ENCODE data around the gene LCOR.
A peak's percentile ranks its signal among the peaks of the same experiment; 100 is the strongest.

Gene LCOR

DNA sequence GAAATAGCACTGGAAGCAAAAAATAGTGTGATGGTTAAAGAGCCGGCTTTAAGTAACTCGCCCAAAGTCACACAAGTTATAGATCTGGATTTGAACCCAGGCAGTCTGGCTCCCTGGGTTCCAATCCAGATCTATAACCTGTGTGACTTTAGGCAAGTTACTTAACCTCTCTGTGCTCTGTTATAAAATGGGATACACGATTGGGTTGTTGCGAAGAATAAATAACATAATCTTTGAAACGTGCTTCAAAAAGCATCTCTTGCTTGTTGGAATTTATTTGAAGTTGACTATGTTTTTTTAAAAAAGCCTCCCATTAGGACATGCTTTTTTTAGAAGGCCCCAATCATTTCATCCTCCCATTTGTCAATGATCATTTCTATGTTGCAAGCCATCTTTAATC lies 3.5 kb upstream of the LCOR start:
- no peak overlapping the region for H3K4me3 ChIP-seq (ENCODE audit: low read length)
- H3K27me3 ChIP-seq (ENCODE audit: insufficient read depth, low read length), result 0 out of 2 replicates have a peak, but pooled peaks cover 3% of the 10 kb centered on the region
- H3K4me1 ChIP-seq (ENCODE audit: insufficient read depth, low read length), result peaks cover 6% of the 10 kb centered on the region; the same call in 1 of the 2 replicates
- no peaks in the 10 kb centered on the region for H3K9me3 ChIP-seq (ENCODE audit: insufficient read depth, low read depth, low read length)
- H3K9ac ChIP-seq (ENCODE audit: low read depth, low read length), result no peak overlapping the region
- H3K27ac ChIP-seq (ENCODE audit: low read length), result no peak overlapping the region
- no peaks in the 10 kb centered on the region for H3K36me3 ChIP-seq (ENCODE audit: insufficient read depth, low read depth, low read length)

DNA sequence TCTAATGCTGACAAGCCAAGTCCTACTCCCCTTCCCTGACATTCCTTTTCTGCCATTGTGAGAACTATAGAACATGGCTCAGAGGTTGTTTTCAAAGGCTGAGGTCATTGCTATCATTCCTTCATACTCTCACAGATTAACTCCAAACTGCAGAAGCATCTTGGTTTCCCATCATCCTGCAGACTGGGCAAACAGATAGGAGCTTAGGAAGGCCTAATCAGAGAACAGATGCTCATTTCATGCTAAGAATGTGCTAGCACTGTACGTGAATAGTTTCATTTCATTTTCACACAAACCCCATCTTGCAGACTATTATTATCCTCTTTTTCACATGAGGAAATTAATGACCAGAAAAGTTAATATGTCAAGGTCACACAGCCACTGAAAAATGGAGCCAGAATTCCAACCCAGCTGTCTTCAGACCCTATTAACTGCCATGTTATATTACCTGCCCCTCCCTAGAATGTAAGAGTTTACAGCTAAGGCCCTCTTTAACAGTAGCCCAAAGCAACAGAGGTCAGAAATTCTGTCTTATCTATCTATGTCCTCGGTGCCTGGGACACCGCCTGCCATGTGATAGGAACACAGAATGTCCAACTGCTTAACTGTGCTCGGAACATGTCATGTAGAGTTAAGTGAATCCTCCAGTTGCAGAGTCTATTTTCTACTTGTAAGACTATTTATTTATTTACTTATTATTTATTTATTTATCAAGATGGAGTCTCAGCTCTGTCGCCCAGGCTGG lies 2.9 kb upstream of the LCOR start:
- no peak overlapping the region for H3K9ac ChIP-seq (ENCODE audit: low read depth, low read length)
- H3K36me3 ChIP-seq (ENCODE audit: insufficient read depth, low read depth, low read length), result no peaks in the 10 kb centered on the region
- H3K9me3 ChIP-seq (ENCODE audit: insufficient read depth, low read depth, low read length), result no peaks in the 10 kb centered on the region
- H3K4me1 ChIP-seq (ENCODE audit: insufficient read depth, low read length), result peaks cover 6% of the 10 kb centered on the region; the same call in 1 of the 2 replicates
- H3K4me3 ChIP-seq (ENCODE audit: low read length), result no peak overlapping the region
- H3K27ac ChIP-seq (ENCODE audit: low read length), result no peak overlapping the region
- 0 out of 2 replicates have a peak, but pooled peaks cover 3% of the 10 kb centered on the region for H3K27me3 ChIP-seq (ENCODE audit: insufficient read depth, low read length)

DNA sequence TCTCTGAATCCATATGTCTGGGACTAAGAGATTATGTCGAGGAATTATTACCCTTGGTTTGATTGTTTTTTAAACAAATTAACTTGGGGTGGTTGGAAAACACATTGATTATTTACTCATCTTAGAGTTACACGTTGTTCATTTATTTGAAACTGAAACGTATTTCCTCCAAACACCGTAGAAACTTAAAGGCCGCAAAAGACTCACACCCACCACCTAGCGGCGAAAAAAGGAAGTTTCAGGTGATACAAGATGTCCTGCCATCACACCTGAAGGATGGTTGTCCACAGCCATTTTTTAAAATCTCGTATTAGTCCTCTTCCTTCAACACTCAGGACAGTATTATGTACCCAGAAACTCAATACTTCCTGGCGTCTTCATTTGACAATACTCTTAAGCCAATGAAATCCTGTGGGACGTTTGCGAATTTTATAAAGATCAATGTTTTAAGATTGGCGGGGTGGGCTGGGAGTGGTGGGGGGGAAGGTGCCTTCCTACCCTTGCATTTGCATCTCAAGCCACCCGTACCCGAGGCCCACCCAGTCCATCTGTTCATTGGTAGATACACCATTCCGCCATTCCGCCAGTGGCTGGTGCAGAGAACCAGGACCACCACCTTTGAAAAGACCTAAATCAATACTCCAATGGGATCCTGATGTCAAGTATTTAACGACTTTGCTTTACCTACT lies 1.4 kb upstream of the LCOR start:
- no peaks in the 10 kb centered on the region for H3K9me3 ChIP-seq (ENCODE audit: insufficient read depth, low read depth, low read length)
- peak overlapping the region; percentile 89; the same call in 1 of the 2 replicates for H3K9ac ChIP-seq (ENCODE audit: low read depth, low read length)
- no peak overlapping the region for H3K27ac ChIP-seq (ENCODE audit: low read length)
- H3K4me3 ChIP-seq (ENCODE audit: low read length), result peak overlapping the region; percentile 87
- H3K4me1 ChIP-seq (ENCODE audit: insufficient read depth, low read length), result peaks cover 9% of the 10 kb centered on the region
- no peaks in the 10 kb centered on the region for H3K36me3 ChIP-seq (ENCODE audit: insufficient read depth, low read depth, low read length)
- 0 out of 2 replicates have a peak, but pooled peaks cover 3% of the 10 kb centered on the region for H3K27me3 ChIP-seq (ENCODE audit: insufficient read depth, low read length)

DNA sequence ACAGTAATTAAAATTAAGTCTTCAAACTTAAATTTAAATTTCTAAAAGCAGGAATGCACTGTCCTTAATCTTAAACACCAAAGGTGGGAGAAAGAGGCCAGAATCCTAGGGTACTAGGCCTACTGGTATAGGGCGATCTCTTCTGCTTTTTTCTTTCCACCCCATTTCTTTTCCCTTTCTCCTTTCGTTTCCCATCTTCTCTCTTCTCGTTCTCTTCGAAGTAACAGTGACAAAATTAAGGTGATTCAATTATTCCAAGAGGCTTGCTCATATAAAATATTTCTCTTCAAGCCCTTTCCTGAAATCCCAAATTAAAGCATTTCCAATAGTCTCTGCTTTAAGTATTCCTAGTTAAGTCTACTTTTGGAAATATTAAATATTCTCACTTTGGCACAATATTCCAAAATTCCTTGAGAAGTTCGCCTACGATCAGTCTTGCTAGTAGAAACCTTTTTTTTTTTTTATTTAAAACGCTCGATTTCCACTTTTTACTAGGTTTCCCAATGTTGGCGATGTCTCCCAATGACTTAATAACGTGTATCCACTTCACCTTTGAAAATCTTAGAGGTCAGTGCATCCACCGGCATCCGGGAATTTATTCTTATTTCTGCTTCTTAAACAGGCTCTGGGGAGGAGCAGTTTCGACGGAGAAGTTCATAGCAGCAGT lies 765 bp upstream of the LCOR start:
- Histone ChIP-seq H3K4me1 (ENCODE audit: insufficient read depth, low read length) (peaks cover 16% of the 10 kb centered on the region), H3K27ac (ENCODE audit: low read length) (no peak overlapping the region), H3K4me3 (ENCODE audit: low read length) (peak overlapping the region; percentile 87), H3K9ac (ENCODE audit: low read depth, low read length) (peak overlapping the region; percentile 89; the same call in 1 of the 2 replicates), H3K27me3 (ENCODE audit: insufficient read depth, low read length) (0 out of 2 replicates have a peak, but pooled peaks cover 3% of the 10 kb centered on the region), H3K36me3 (ENCODE audit: insufficient read depth, low read depth, low read length) (no peaks in the 10 kb centered on the region), H3K9me3 (ENCODE audit: insufficient read depth, low read depth, low read length) (no peaks in the 10 kb centered on the region)

DNA sequence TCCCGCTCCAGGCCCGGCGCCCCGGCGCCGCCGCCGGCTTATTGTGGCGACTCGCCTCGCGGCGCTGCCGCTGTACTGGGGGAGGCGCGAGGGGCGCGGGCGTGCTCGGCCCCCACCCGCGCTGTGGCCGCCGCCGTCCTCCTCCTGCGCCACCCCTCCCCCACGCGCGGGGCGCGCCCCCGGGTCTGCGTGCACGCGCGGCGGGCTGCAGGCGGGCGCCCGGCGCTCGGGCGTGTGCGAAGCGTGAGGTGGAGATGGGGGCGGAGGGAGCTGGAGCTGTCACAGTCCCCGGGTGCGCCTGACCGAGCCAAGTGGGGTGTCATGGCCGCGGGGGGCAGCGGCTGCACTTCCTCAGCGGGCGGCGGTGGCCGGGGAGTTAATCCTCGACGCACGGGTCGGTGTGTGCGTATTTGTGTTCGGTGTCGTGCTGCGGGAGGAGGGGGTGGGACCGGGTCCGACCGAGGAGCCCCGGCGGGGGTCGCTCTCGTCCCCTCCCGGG lies 672 bp downstream of the LCOR start:
- Histone ChIP-seq H3K9me3 (ENCODE audit: insufficient read depth, low read depth, low read length) (no peaks in the 10 kb centered on the region), H3K27ac (ENCODE audit: low read length) (no peak overlapping the region), H3K9ac (ENCODE audit: low read depth, low read length) (peak overlapping the region; percentile 80; the same call in 1 of the 2 replicates), H3K27me3 (ENCODE audit: insufficient read depth, low read length) (no peaks in the 10 kb centered on the region), H3K36me3 (ENCODE audit: insufficient read depth, low read depth, low read length) (no peaks in the 10 kb centered on the region), H3K4me1 (ENCODE audit: insufficient read depth, low read length) (peaks cover 19% of the 10 kb centered on the region), H3K4me3 (ENCODE audit: low read length) (peak overlapping the region; percentile 87; the same call in 1 of the 2 replicates)

DNA sequence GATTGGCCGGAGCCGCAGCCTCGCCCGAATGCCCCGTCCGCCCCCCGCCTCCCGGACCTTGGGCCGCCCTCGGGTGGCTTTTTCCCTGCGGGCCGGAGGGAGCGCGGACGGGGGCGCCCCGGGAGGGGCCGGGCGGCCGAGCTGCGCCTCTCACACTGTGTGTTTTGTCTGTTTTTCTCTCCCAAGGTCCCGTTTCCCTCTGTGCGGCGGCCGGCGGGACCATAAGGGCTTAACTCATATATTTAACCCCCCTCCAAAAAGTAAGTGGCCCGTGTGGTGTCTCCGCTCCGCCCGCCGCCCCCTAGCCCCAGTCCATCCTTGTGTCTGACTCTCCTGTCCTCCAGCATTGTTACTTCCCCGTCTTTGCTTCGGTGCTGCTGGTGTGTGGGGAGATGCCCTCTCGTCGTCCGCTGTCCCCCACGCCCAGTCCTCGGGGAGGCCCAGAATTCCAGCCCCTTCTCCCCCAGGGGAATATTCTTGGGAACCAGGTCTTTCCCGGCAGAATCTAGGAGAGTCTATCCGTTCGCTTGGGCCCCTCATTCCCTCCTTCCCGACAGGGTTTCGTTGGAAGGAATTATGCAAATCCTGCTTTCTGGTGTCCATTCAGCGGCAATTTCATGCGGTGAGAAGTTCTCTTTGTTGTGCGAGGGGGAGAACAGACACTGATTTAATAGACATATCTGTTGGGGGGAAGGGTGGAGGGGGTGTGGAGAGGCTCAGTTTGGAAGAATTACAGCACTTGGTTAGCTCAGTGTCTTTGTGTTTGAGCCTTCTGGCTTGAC lies 1.3 kb downstream of the LCOR start:
- Histone ChIP-seq H3K4me1 (ENCODE audit: insufficient read depth, low read length) (peaks cover 19% of the 10 kb centered on the region), H3K36me3 (ENCODE audit: insufficient read depth, low read depth, low read length) (no peaks in the 10 kb centered on the region), H3K9ac (ENCODE audit: low read depth, low read length) (peak overlapping the region; percentile 80), H3K4me3 (ENCODE audit: low read length) (peak overlapping the region; percentile 87), H3K27ac (ENCODE audit: low read length) (peak overlapping the region; percentile 44), H3K27me3 (ENCODE audit: insufficient read depth, low read length) (no peaks in the 10 kb centered on the region), H3K9me3 (ENCODE audit: insufficient read depth, low read depth, low read length) (no peaks in the 10 kb centered on the region)

DNA sequence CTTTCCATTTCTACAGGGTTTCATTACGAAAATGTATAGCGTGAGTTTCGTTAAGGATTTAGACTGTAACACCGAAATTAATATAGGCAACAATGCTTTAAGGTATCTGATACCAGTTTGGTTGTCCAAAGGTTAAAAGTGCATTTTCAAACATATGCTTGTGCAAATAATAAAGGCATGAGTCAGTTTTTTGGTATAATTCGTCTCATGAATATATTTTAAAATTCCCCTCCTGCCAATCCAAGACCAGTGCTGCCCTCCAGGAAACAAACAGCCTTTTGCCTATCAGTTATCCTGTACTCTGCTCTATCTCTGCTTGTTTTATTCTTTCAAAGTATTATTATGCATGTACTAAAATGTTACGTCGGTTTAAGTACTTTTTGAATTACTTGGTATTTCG lies 2.0 kb downstream of the LCOR start:
- H3K9ac ChIP-seq (ENCODE audit: low read depth, low read length), result peak overlapping the region; percentile 80; the same call in 1 of the 2 replicates
- no peaks in the 10 kb centered on the region for H3K9me3 ChIP-seq (ENCODE audit: insufficient read depth, low read depth, low read length)
- no peaks in the 10 kb centered on the region for H3K27me3 ChIP-seq (ENCODE audit: insufficient read depth, low read length)
- peaks cover 19% of the 10 kb centered on the region for H3K4me1 ChIP-seq (ENCODE audit: insufficient read depth, low read length)
- H3K4me3 ChIP-seq (ENCODE audit: low read length), result peak overlapping the region; percentile 87
- no peaks in the 10 kb centered on the region for H3K36me3 ChIP-seq (ENCODE audit: insufficient read depth, low read depth, low read length)
- H3K27ac ChIP-seq (ENCODE audit: low read length), result no peak overlapping the region

DNA sequence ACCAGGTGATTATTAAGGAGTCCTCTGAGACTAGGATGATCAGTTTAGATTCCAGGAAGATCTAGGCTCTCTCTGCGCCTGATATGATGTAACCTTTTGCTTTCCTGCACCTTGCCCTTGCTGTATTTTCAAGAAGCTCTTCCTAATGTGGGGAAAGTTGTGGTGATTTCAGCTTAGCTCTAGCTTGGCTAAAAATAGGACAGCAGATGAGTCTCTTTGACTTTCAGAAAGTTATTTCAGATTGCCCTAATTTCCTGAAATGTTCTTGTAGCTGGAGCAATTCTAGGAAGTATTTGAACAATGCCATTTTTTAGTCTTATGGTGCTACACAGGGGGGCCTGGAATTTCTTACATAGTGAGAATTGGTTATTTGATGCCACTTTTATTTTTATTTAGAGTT lies 3.8 kb downstream of the LCOR start:
- H3K27me3 ChIP-seq (ENCODE audit: insufficient read depth, low read length), result no peaks in the 10 kb centered on the region
- H3K9ac ChIP-seq (ENCODE audit: low read depth, low read length), result no peak overlapping the region; the same call in 1 of the 2 replicates
- H3K36me3 ChIP-seq (ENCODE audit: insufficient read depth, low read depth, low read length), result no peaks in the 10 kb centered on the region
- peak overlapping the region; percentile 30; the same call in 1 of the 2 replicates for H3K4me3 ChIP-seq (ENCODE audit: low read length)
- peaks cover 22% of the 10 kb centered on the region for H3K4me1 ChIP-seq (ENCODE audit: insufficient read depth, low read length)
- H3K27ac ChIP-seq (ENCODE audit: low read length), result no peak overlapping the region
- no peaks in the 10 kb centered on the region for H3K9me3 ChIP-seq (ENCODE audit: insufficient read depth, low read depth, low read length)

DNA sequence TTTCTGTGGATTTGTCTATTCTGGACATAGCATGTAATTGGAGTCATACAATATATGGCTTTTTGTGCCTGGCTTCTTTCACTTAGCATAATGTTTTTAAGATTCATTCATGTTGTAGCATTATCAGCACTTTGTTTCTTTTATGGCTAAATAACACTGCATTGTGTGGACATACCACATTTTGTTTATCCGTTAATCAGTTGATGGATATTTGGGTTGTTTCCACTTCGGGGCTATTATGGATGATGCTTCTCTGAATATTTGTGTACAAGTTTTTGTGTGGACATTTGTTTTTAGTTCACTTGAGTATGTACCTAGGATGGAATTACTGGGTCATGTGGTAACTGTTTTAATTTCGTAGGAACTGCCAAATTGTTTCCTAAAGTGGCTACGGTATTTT lies 6.4 kb downstream of the LCOR start:
- no peak overlapping the region for H3K9ac ChIP-seq (ENCODE audit: low read depth, low read length)
- H3K36me3 ChIP-seq (ENCODE audit: insufficient read depth, low read depth, low read length), result no peaks in the 10 kb centered on the region
- no peak overlapping the region for H3K27ac ChIP-seq (ENCODE audit: low read length)
- no peak overlapping the region for H3K4me3 ChIP-seq (ENCODE audit: low read length)
- H3K9me3 ChIP-seq (ENCODE audit: insufficient read depth, low read depth, low read length), result no peaks in the 10 kb centered on the region
- peaks cover 17% of the 10 kb centered on the region for H3K4me1 ChIP-seq (ENCODE audit: insufficient read depth, low read length)
- no peaks in the 10 kb centered on the region for H3K27me3 ChIP-seq (ENCODE audit: insufficient read depth, low read length)

DNA sequence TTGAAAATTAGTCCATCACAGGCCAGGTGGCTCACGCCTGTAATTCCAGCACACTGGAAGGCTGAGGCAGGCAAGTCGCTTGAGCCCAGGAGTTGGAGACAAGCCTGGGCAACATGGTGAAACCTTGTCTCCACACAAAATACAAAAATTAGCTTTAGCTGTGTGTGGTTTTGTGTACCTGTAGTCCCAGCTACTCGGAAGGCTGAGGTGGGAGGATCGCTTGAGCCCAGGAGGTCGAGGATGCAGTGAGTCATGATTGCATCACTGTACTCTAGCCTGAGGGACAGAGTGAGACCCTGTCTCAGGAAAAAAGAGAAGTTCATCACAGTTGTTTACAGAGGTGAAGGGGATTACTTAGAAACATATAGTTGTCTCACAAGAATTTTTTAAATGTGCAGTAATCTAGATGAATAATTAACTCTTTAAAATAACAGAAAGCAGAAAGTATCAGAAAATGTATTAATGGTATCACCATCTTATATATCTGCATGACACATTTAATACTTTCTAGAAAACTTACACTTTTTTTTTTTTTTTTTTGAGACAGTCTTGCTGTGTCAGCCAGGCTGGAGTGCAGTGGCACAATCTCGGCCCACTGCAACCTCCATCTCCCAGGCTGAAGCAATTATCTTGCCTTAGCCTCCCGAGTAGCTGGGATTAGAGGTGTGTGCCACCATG lies 8.9 kb downstream of the LCOR start:
- Histone ChIP-seq H3K9me3 (ENCODE audit: insufficient read depth, low read depth, low read length) (no peaks in the 10 kb centered on the region), H3K4me1 (ENCODE audit: insufficient read depth, low read length) (peaks cover 19% of the 10 kb centered on the region; the same call in 1 of the 2 replicates), H3K9ac (ENCODE audit: low read depth, low read length) (no peak overlapping the region; the same call in 1 of the 2 replicates), H3K4me3 (ENCODE audit: low read length) (no peak overlapping the region), H3K27ac (ENCODE audit: low read length) (no peak overlapping the region), H3K36me3 (ENCODE audit: insufficient read depth, low read depth, low read length) (no peaks in the 10 kb centered on the region), H3K27me3 (ENCODE audit: insufficient read depth, low read length) (no peaks in the 10 kb centered on the region)
